ENCODE results near the gene TSHZ2.

The TSHZ2 gene

GRCh38 chr20:53419693-53420460 lies 447.7 kb downstream of the TSHZ2 start:
- no peak overlapping the region for H3K4me3 ChIP-seq (ENCODE audit: insufficient read length, low read depth)
- no peak for DNase-seq (ENCODE audit: low read depth, low spot score)
- no peaks in the 10 kb centered on the region for H3K9me3 ChIP-seq (ENCODE audit: insufficient read depth, low read length)
- no peaks in the 10 kb centered on the region for H3K27me3 ChIP-seq (ENCODE audit: insufficient read depth, insufficient read length)
- TF ChIP-seq SUZ12 (IDR thresholded peaks at IDR 0.05; ENCODE audit: extremely low read depth, insufficient read depth, insufficient read length) = no peak
- TF ChIP-seq ZNF274 (IDR thresholded peaks at IDR 0.05; ENCODE audit: low read depth, low read length) = no peak
- TF ChIP-seq YY1 (IDR thresholded peaks at IDR 0.05; ENCODE audit: insufficient read depth, insufficient read length) = no peak
- H3K36me3 ChIP-seq (ENCODE audit: insufficient read depth, insufficient read length, low read length) = no peaks in the 10 kb centered on the region
- H3K4me1 ChIP-seq (ENCODE audit: insufficient read depth, insufficient read length) = no peaks in the 10 kb centered on the region
- H3K9ac ChIP-seq (ENCODE audit: insufficient read length, low read depth) = no peak overlapping the region

- no peaks in the 10 kb centered on the region for H3K36me3 ChIP-seq (ENCODE audit: insufficient read depth, insufficient read length, low read length)
- 0 out of 2 replicates have a peak, but pooled peaks cover 6% of the 10 kb centered on the region for H3K9me3 ChIP-seq (ENCODE audit: insufficient read depth, low read length)
- TF ChIP-seq SUZ12 (IDR thresholded peaks at IDR 0.05; ENCODE audit: extremely low read depth, insufficient read depth, insufficient read length) (no peak), YY1 (IDR thresholded peaks at IDR 0.05; ENCODE audit: insufficient read depth, insufficient read length) (no peak), ZNF274 (IDR thresholded peaks at IDR 0.05; ENCODE audit: low read depth, low read length) (no peak)
- no peak overlapping the region for H3K4me3 ChIP-seq (ENCODE audit: insufficient read length, low read depth)
- H3K9ac ChIP-seq (ENCODE audit: insufficient read length, low read depth) = no peak overlapping the region
- no peaks in the 10 kb centered on the region for H3K27me3 ChIP-seq (ENCODE audit: insufficient read depth, insufficient read length)
- DNase-seq (ENCODE audit: low read depth, low spot score) = no peak
- no peaks in the 10 kb centered on the region for H3K4me1 ChIP-seq (ENCODE audit: insufficient read depth, insufficient read length)
Observed at GRCh38 chr20:53421343-53421742, 449.2 kb downstream of the TSHZ2 start.

- Histone ChIP-seq H3K9ac (ENCODE audit: insufficient read length, low read depth) (no peak overlapping the region), H3K4me1 (ENCODE audit: insufficient read depth, insufficient read length) (no peaks in the 10 kb centered on the region), H3K9me3 (ENCODE audit: insufficient read depth, low read length) (0 out of 2 replicates have a peak, but pooled peaks cover 6% of the 10 kb centered on the region), H3K36me3 (ENCODE audit: insufficient read depth, insufficient read length, low read length) (no peaks in the 10 kb centered on the region), H3K27me3 (ENCODE audit: insufficient read depth, insufficient read length) (no peaks in the 10 kb centered on the region), H3K4me3 (ENCODE audit: insufficient read length, low read depth) (no peak overlapping the region)
- TF ChIP-seq ZNF274 (IDR thresholded peaks at IDR 0.05; ENCODE audit: low read depth, low read length) (no peak), YY1 (IDR thresholded peaks at IDR 0.05; ENCODE audit: insufficient read depth, insufficient read length) (no peak), SUZ12 (IDR thresholded peaks at IDR 0.05; ENCODE audit: extremely low read depth, insufficient read depth, insufficient read length) (no peak)
- DNase-seq (ENCODE audit: low read depth, low spot score) = no peak
Observed at GRCh38 chr20:53422039-53422438, 449.9 kb downstream of the TSHZ2 start.

GRCh38 chr20:53423587-53424146 lies 451.5 kb downstream of the TSHZ2 start:
- H3K4me3 ChIP-seq (ENCODE audit: insufficient read length, low read depth) = no peak overlapping the region

GRCh38 chr20:53425481-53425880 lies 453.3 kb downstream of the TSHZ2 start:
- H3K9ac ChIP-seq (ENCODE audit: insufficient read length, low read depth) = no peak overlapping the region
- no peaks in the 10 kb centered on the region for H3K27me3 ChIP-seq (ENCODE audit: insufficient read depth, insufficient read length)
- TF ChIP-seq ZNF274 (IDR thresholded peaks at IDR 0.05; ENCODE audit: low read depth, low read length) (no peak), YY1 (IDR thresholded peaks at IDR 0.05; ENCODE audit: insufficient read depth, insufficient read length) (no peak), SUZ12 (IDR thresholded peaks at IDR 0.05; ENCODE audit: extremely low read depth, insufficient read depth, insufficient read length) (no peak)
- no peak overlapping the region for H3K4me3 ChIP-seq (ENCODE audit: insufficient read length, low read depth)
- H3K36me3 ChIP-seq (ENCODE audit: insufficient read depth, insufficient read length, low read length) = no peaks in the 10 kb centered on the region
- no peak for DNase-seq (ENCODE audit: low read depth, low spot score)
- H3K4me1 ChIP-seq (ENCODE audit: insufficient read depth, insufficient read length) = no peaks in the 10 kb centered on the region
- H3K9me3 ChIP-seq (ENCODE audit: insufficient read depth, low read length) = 0 out of 2 replicates have a peak, but pooled peaks cover 6% of the 10 kb centered on the region

More at GRCh38 chr20:53423587-53424146, 451.5 kb downstream of the TSHZ2 start:
- Histone ChIP-seq H3K36me3 (ENCODE audit: insufficient read depth, insufficient read length, low read length) (no peaks in the 10 kb centered on the region), H3K9ac (ENCODE audit: insufficient read length, low read depth) (no peak overlapping the region), H3K4me1 (ENCODE audit: insufficient read depth, insufficient read length) (no peaks in the 10 kb centered on the region), H3K9me3 (ENCODE audit: insufficient read depth, low read length) (0 out of 2 replicates have a peak, but pooled peaks cover 6% of the 10 kb centered on the region), H3K27me3 (ENCODE audit: insufficient read depth, insufficient read length) (no peaks in the 10 kb centered on the region)
- no peak for DNase-seq (ENCODE audit: low read depth, low spot score)
- TF ChIP-seq ZNF274 (IDR thresholded peaks at IDR 0.05; ENCODE audit: low read depth, low read length) (no peak), SUZ12 (IDR thresholded peaks at IDR 0.05; ENCODE audit: extremely low read depth, insufficient read depth, insufficient read length) (no peak), YY1 (IDR thresholded peaks at IDR 0.05; ENCODE audit: insufficient read depth, insufficient read length) (no peak)

GRCh38 chr20:53425941-53426340 lies 453.8 kb downstream of the TSHZ2 start:
- TF ChIP-seq SUZ12 (IDR thresholded peaks at IDR 0.05; ENCODE audit: extremely low read depth, insufficient read depth, insufficient read length) = no peak
- TF ChIP-seq ZNF274 (IDR thresholded peaks at IDR 0.05; ENCODE audit: low read depth, low read length) = no peak
- TF ChIP-seq YY1 (IDR thresholded peaks at IDR 0.05; ENCODE audit: insufficient read depth, insufficient read length) = no peak
- Histone ChIP-seq H3K4me1 (ENCODE audit: insufficient read depth, insufficient read length) (no peaks in the 10 kb centered on the region), H3K9me3 (ENCODE audit: insufficient read depth, low read length) (0 out of 2 replicates have a peak, but pooled peaks cover 6% of the 10 kb centered on the region), H3K27me3 (ENCODE audit: insufficient read depth, insufficient read length) (no peaks in the 10 kb centered on the region), H3K9ac (ENCODE audit: insufficient read length, low read depth) (no peak overlapping the region), H3K4me3 (ENCODE audit: insufficient read length, low read depth) (no peak overlapping the region), H3K36me3 (ENCODE audit: insufficient read depth, insufficient read length, low read length) (no peaks in the 10 kb centered on the region)
- no peak for DNase-seq (ENCODE audit: low read depth, low spot score)

GRCh38 chr20:53426766-53427312 lies 454.7 kb downstream of the TSHZ2 start:
- Histone ChIP-seq H3K4me3 (ENCODE audit: insufficient read length, low read depth) (no peak overlapping the region), H3K9me3 (ENCODE audit: insufficient read depth, low read length) (0 out of 2 replicates have a peak, but pooled peaks cover 6% of the 10 kb centered on the region), H3K4me1 (ENCODE audit: insufficient read depth, insufficient read length) (no peaks in the 10 kb centered on the region), H3K9ac (ENCODE audit: insufficient read length, low read depth) (no peak overlapping the region), H3K27me3 (ENCODE audit: insufficient read depth, insufficient read length) (no peaks in the 10 kb centered on the region), H3K36me3 (ENCODE audit: insufficient read depth, insufficient read length, low read length) (no peaks in the 10 kb centered on the region)
- TF ChIP-seq ZNF274 (IDR thresholded peaks at IDR 0.05; ENCODE audit: low read depth, low read length) = no peak
- TF ChIP-seq YY1 (IDR thresholded peaks at IDR 0.05; ENCODE audit: insufficient read depth, insufficient read length) = no peak
- DNase-seq (ENCODE audit: low read depth, low spot score) = no peak

All from NT2/D1 (cell line).